Heart right ventricle (tissue), 16 donors: ENCODE data around the gene CNOT6. TPM values are rescaled to one million over a fixed set of nuclear protein-coding genes. Genes with fewer than 3 reads are reported as not detected.
A peak's percentile ranks its signal among the peaks of the same experiment; 100 is the strongest.
"Not testable (repeated sequence)": the region's sequence is repeated elsewhere in the genome, so short reads cannot be mapped to it uniquely, and the experiment has no call there.

ENCODE experiments used
- ATAC-seq, 8 donors: fragments of 200-7000 bp; cut with Tn5 transposase; one replicate each; pipeline ENCODE4 v1.9.1; 2020; ENCODE audit warnings: mild to moderate bottlenecking in 8 of 8, moderate library complexity in 8 of 8, moderate number of reproducible peaks in 1 of 8
- DNase-seq, 2 donors: peaks; one replicate each; pipeline ENCODE4 v3.0.0-alpha.2; 2020
- H3K27ac ChIP-seq, 10 donors: fragments of 200-600 bp; sonication (generic) in 2 of 10; one replicate each; pipeline versions ENCODE4 v1.5.0 to v1.8.0; 2020 to 2022; ENCODE audit warnings: mild to moderate bottlenecking in 3 of 10
- H3K27me3 ChIP-seq, 7 donors: fragments of 200-600 bp; one replicate each; pipeline ENCODE4 v1.8.0; 2021 to 2022; ENCODE audit warnings: mild to moderate bottlenecking in 2 of 7
- H3K36me3 ChIP-seq, 9 donors: fragments of 200-600 bp; sonication (generic) in 1 of 9; one replicate each; pipeline versions ENCODE4 v1.5.0 to v1.8.0; 2020 to 2022; ENCODE audit warnings: mild to moderate bottlenecking in 2 of 9
- H3K4me1 ChIP-seq, 9 donors: fragments of 200-600 bp; sonication (generic) in 1 of 9; one replicate each; pipeline versions ENCODE4 v1.5.0 to v1.8.0; 2020 to 2022; ENCODE audit warnings: mild to moderate bottlenecking in 4 of 9
- H3K4me3 ChIP-seq, 10 donors: fragments of 200-600 bp; sonication (generic) in 2 of 10; one replicate each; pipeline versions ENCODE4 v1.5.0 to v1.8.0; 2020 to 2022; ENCODE audit warnings: mild to moderate bottlenecking in 7 of 10, moderate library complexity in 2 of 10
- H3K9me3 ChIP-seq, 11 donors: fragments of 200-600 bp in 10 of 11; sonication (generic) in 2 of 11; one replicate each; pipeline versions ENCODE4 v1.5.0 to v1.8.0; 2013 to 2022; ENCODE audit warnings: mild to moderate bottlenecking in 2 of 11, control low read depth in 1 of 11, moderate library complexity in 1 of 11
- CTCF ChIP-seq, 9 donors: fragments of 200-600 bp; sonication (generic) in 2 of 9; IDR thresholded peaks; one replicate each; pipeline versions ENCODE4 v1.5.0 to v1.8.0; 2021 to 2022; ENCODE audit warnings: antibody characterized with exemption in 9 of 9, mild to moderate bottlenecking in 5 of 9, moderate library complexity in 1 of 9
- WGBS, 2 donors: extraction: QIAGEN DNeasy Blood & Tissue Kit; methylation state at CpG; one replicate each; pipeline ENCODE4 v1.1.7; 2013; ENCODE audit warnings: inconsistent platforms in 1 of 2; 5-methylcytosine and 5-hydroxymethylcytosine counted together
- intact Hi-C, 10 donors: fragments of 100-400 bp; cut with DNase I; formaldehyde crosslinking; loops; one replicate each; pipeline versions ENCODE4 v1.11.1 to v1.14.2; 2022
- long read RNA-seq, 3 donors: library from polyadenylated mRNA; unstranded; transcript quantifications; one replicate each; pipeline ENCODE4 v2.0.0, GENCODE V29; 2020 to 2021
- polyA plus RNA-seq, 2 donors: library from polyadenylated mRNA; stranded (reverse); fragments of 200-250 nt; gene quantifications; one replicate each; pipeline ENCODE4 v1.2.3, GENCODE V29; 2013
- total RNA-seq, 10 donors: library from RNA; stranded (reverse); fragmentation: NEBNext Ultra II Directional in 3 of 10; extraction: Animal tissue kit (Norgen Biotek cat#: 25700) in 3 of 10; gene quantifications; one replicate each; pipeline versions ENCODE4 v1.2.1 to v1.2.4, GENCODE V29; 2021 to 2023
- donor health status: Arrhythmogenic right ventricular cardiomyopathy.
- donor health status: ischemic (EF 13 %, LVEDD 7.1; RV severe dilation, severe dysfunction).
- donor health status: healthy with polysubstance abuse.
- donor health status: DM: no; HTN: yes; CAD: no.
- donor health status: DM: no; HTN: no; CAD: no.
- donor health status: ischemic (EF 25% LVEDD 6.9; RV normal size, moderate dysfunction).
- donor health status: ischemic (EF 25% LVEDD 5.7; RV mildly dilated, moderate dysfunction).
- donor health status: healthy.
- donor health status: DM: yes; HTN: yes; CAD: no.
- donor health status: Ischemic cardiomyopathy.
- donor health status: ischemic (EF 35%, LVEDD 5.7; RV mildly dilated, moderate dysfunction).
- donor health status: nonischemic (EF 11% LVEDD 7.7; RV severe dilation, severe dysfunction).
- donor health status: DM: yes; HTN: yes; CAD: no.
- donor health status: PGD.
- donor health status: ischemic (EF 29% LVEDD 5.4; RV normal size, mild dysfunction).
- donor health status: nonischemic (EF 23%, LVEDD 6.1; RV moderate dilation, normal function).

The CNOT6 gene
- total RNA-seq (10 to 100 TPM in 9 of 10 donors, 1 to 10 TPM in 1; 9.4 to 20.5 (median 14.0) TPM), polyA plus RNA-seq (1 to 10 TPM; 3.8 to 4.7 TPM)
- long read RNA-seq, donor 1, full-length matches to known transcripts: 4 of 12 reads
- long read RNA-seq, donor 1, partial matches to known transcripts: 0 of 12 reads
- long read RNA-seq, donor 1, other reads (novel, unspliced or antisense): 8 of 12 reads
- long read RNA-seq, donor 2, full-length matches to known transcripts: 16 of 23 reads
- long read RNA-seq, donor 2, partial matches to known transcripts: 3 of 23 reads
- long read RNA-seq, donor 2, other reads (novel, unspliced or antisense): 4 of 23 reads
- long read RNA-seq, donor 3, partial matches to known transcripts: 5 of 6 reads
- long read RNA-seq, donor 3, other reads (novel, unspliced or antisense): 1 of 6 reads

DNA sequence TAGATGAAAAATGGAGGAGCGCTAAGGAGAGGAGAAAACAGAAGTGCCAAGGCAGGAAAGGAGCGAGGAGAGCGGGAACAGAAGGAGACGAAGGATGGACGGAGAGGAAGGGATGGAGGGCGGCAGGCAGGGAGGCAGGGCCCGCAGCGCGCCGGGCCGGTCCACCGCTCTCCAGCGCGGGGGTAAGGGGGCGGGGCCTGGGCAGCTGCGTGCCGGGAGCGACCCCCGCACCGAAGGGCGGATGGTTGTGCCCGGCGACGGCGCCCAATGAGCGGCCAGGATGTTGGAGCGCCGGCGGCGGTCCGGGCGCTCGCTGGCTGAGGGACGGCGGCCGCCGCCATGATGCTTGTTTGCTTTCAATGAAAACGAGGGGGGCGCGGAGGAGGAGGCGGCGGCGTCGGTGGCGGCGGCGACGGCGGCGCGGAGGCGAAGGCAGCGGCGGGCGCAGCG, at the start of gene CNOT6:
Gene CNOT6 (plus strand): TSS at position 320 of the 450 bp plus-strand sequence. CDS start 34,898 bp downstream, outside the sequence.
- DNase-seq: peak; percentile 92 to 94
- peak within 1 kb of the TSS; percentile 82 to 95 (median 92) for H3K27ac ChIP-seq
- intact Hi-C loops: loop anchor here in 1 of 10 donors (5.0 kb wide), 1 partner anchor 202 kb away; the partner anchor contains the start of gene MAPK9
- TF ChIP-seq CTCF (IDR thresholded peaks at IDR 0.05): no peak
- WGBS, 2 donors: 0 to 1% methylated on average over 56 of the region's 56 CpGs
- H3K27me3 ChIP-seq: no peaks in the 10 kb centered on the region
- ATAC-seq: peak; percentile 99 to 100 (median 99)
- peaks cover 0 to 16% (median 0%) of the 10 kb centered on the region in 9 donors for H3K36me3 ChIP-seq
- H3K4me1 ChIP-seq: peaks cover 0 to 41% (median 25%) of the 10 kb centered on the region in 9 donors
- H3K4me3 ChIP-seq: peak within 1 kb of the TSS; percentile 75 to 99 (median 98)
- no peaks in the 10 kb centered on the region for H3K9me3 ChIP-seq

- Histone ChIP-seq H3K4me3 (no peak overlapping the region), H3K36me3 (no peaks in the 10 kb centered on the region), H3K27me3 (peaks cover 0 to 26% (median 4%) of the 10 kb centered on the region in 7 donors), H3K9me3 (peaks cover 0 to 20% (median 0%) of the 10 kb centered on the region in 11 donors), H3K27ac (no peak overlapping the region), H3K4me1 (no peaks in the 10 kb centered on the region)
- no peak for TF ChIP-seq CTCF (IDR thresholded peaks at IDR 0.05)
- DNase-seq (no peak), ATAC-seq (no peak)
- intact Hi-C loops: no loop called here
- WGBS, 2 donors: 55 to 70% methylated on average over 2 of the region's 2 CpGs
These were observed 39.4 kb upstream of the CNOT6 start for GRCh38 chr5:180454752-180455151.

GRCh38 chr5:180455872-180456271, 38.3 kb upstream of the CNOT6 start:
- Histone ChIP-seq H3K4me3 (no peak overlapping the region), H3K4me1 (no peaks in the 10 kb centered on the region), H3K36me3 (no peaks in the 10 kb centered on the region), H3K27me3 (peaks cover 0 to 17% (median 3%) of the 10 kb centered on the region in 7 donors), H3K27ac (no peak overlapping the region), H3K9me3 (peaks cover 0 to 20% (median 0%) of the 10 kb centered on the region in 11 donors)
- 76 to 83% methylated on average over 1 of the region's 1 CpG for WGBS, 2 donors
- TF ChIP-seq CTCF (IDR thresholded peaks at IDR 0.05): no peak
- intact Hi-C loops: no loop called here
- ATAC-seq (no peak), DNase-seq (no peak)

- Histone ChIP-seq H3K27me3 (peaks cover 0 to 7% (median 0%) of the 10 kb centered on the region in 7 donors), H3K4me3 (no peak overlapping the region), H3K36me3 (no peaks in the 10 kb centered on the region), H3K4me1 (no peaks in the 10 kb centered on the region), H3K27ac (no peak overlapping the region), H3K9me3 (peaks cover 0 to 20% (median 0%) of the 10 kb centered on the region in 11 donors)
- intact Hi-C loops: no loop called here
- DNase-seq: no peak
- 56 to 59% methylated on average over 3 of the region's 3 CpGs for WGBS, 2 donors
- no peak for TF ChIP-seq CTCF (IDR thresholded peaks at IDR 0.05)
- ATAC-seq: no peak
These were observed 37.4 kb upstream of the CNOT6 start for GRCh38 chr5:180456792-180457191.

DNA sequence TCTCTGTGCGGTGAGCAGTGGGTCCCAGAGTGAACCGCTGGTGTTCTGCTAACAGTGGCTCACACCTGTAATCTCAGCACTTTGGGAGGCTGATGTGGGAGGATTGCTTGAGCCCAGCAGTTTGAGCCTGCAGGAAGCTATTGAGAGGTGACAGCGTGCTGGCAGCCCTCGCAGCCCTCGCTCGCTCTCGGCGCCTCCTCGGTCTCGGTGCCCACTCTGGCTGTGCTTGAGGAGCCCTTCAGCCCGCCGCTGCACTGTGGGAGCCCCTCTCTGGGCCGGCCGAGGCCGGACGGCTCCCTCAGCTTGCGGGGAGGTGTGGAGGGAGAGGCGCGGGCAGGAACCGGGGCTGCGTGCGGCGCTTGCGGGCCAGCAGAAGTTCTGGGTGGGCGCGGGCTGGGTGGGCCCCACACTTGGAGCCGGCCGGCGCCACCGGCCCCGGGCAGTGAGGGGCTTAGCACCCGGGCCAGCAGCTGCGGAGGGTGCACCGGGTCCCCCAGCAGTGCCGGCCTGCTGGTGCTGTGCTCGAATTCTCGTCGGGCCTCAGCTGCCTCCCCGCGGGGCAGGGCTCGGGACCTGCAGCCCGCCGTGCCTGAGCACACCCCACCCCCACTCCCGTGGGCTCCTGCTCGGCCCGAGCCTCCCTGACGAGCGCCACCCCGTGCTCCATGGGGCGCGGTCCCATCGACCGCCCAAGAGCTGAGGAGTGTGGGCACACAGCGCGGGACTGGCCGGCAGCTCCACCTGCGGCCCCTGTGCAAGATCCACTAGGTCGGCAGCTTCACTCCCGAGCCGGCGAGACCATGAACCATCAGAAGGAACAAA, 35.1 kb upstream of the CNOT6 start:
- intact Hi-C loops, H3K4me3 ChIP-seq, ATAC-seq, H3K36me3 ChIP-seq, H3K27ac ChIP-seq, H3K4me1 ChIP-seq, DNase-seq: not testable (repeated sequence)
- Histone ChIP-seq H3K27me3 (peaks cover 0 to 12% (median 0%) of the 10 kb centered on the region in 7 donors), H3K9me3 (peaks cover 0 to 17% (median 0%) of the 10 kb centered on the region in 11 donors)
- 96% methylated on average over 55 to 61 of the region's 61 CpGs for WGBS, 2 donors

DNA sequence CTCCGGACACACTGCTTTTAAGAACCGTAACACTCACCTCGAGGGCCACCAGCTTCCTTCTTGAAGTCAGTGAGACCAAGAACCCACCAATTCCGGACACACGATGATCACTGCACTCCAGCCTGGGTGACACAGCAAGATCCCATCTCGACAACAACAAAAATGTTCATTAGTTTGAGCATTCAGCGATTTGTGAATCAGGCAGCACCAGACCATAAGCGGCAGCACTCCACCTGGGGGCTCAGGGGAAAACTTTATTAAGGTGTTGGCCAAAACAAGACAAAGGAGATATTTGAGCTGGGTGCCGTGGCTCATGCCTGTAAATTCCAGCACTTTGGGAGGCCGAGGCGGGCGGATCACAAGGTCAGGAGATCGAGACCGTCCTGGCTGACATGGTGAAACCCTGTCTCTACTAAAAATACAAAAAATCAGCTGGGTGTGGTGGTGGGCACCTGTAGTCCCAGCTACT, 34.5 kb upstream of the CNOT6 start:
- 94 to 96% methylated on average over 14 of the region's 14 CpGs for WGBS, 2 donors
- DNase-seq: not testable (repeated sequence)

More for the DNA sequence above, 34.5 kb upstream of the CNOT6 start:
- not testable (repeated sequence) for H3K4me3 ChIP-seq, ATAC-seq, H3K27ac ChIP-seq, H3K4me1 ChIP-seq, H3K36me3 ChIP-seq
- intact Hi-C loops: loop anchor here in 2 of 10 donors (10.0 kb wide), 2 partner anchors 325 to 335 kb away; no protein-coding TSS in a partner anchor
- H3K9me3 ChIP-seq: peaks cover 0 to 17% (median 0%) of the 10 kb centered on the region in 11 donors
- peaks cover 0 to 12% (median 0%) of the 10 kb centered on the region in 7 donors for H3K27me3 ChIP-seq
